CD4-positive, alpha-beta T cell treated with Interleukin-10 for 1 hour (primary cell): ENCODE results near the gene ANKRD62.
"Not testable (repeated sequence)": the region's sequence is repeated elsewhere in the genome, so short reads cannot be mapped to it uniquely, and the experiment has no call there.

Source experiments
- DNase-seq: peaks from one replicate; pipeline ENCODE4 v3.0.0-alpha.2; 2020

Gene ANKRD62

GRCh38 chr18:12099160-12099559 lies 5.5 kb downstream of the ANKRD62 start:
- DNase-seq = no peak

GRCh38 chr18:12101266-12101665 lies 7.6 kb downstream of the ANKRD62 start:
- no peak for DNase-seq

GRCh38 chr18:12102136-12102842 lies 8.6 kb downstream of the ANKRD62 start:
- DNase-seq = no peak

GRCh38 chr18:12106471-12106870 lies 12.8 kb downstream of the ANKRD62 start:
- no peak for DNase-seq

- no peak for DNase-seq
Measured at GRCh38 chr18:12109836-12110235, 16.2 kb downstream of the ANKRD62 start.

GRCh38 chr18:12113999-12114646 lies 20.5 kb downstream of the ANKRD62 start:
- no peak for DNase-seq

- DNase-seq = no peak
Measured at GRCh38 chr18:12119358-12119757, 25.7 kb downstream of the ANKRD62 start.

GRCh38 chr18:12121175-12122042 lies 27.8 kb downstream of the ANKRD62 start:
- no peak for DNase-seq

- DNase-seq = not testable (repeated sequence)
Measured at GRCh38 chr18:12122043-12122389, 28.4 kb downstream of the ANKRD62 start.

- DNase-seq = not testable (repeated sequence)
Measured at GRCh38 chr18:12127647-12128046, 34.0 kb downstream of the ANKRD62 start.

GRCh38 chr18:12138831-12139230 lies 45.2 kb downstream of the ANKRD62 start:
- not testable (repeated sequence) for DNase-seq

GRCh38 chr18:12140866-12141265 lies 47.2 kb downstream of the ANKRD62 start:
- not testable (repeated sequence) for DNase-seq

- DNase-seq = not testable (repeated sequence)
Measured at GRCh38 chr18:12141778-12142177, 48.1 kb downstream of the ANKRD62 start.

- DNase-seq = not testable (repeated sequence)
Measured at GRCh38 chr18:12149431-12149830, 55.8 kb downstream of the ANKRD62 start.

- no peak for DNase-seq
Measured at GRCh38 chr18:12154361-12154760, 60.7 kb downstream of the ANKRD62 start.

GRCh38 chr18:12155996-12156395 lies 62.4 kb downstream of the ANKRD62 start:
- no peak for DNase-seq

GRCh38 chr18:12159446-12159845 lies 65.8 kb downstream of the ANKRD62 start:
- DNase-seq = no peak

- DNase-seq = no peak
Measured at GRCh38 chr18:12162786-12163185, 69.1 kb downstream of the ANKRD62 start.

GRCh38 chr18:12165038-12165768 lies 71.6 kb downstream of the ANKRD62 start:
- no peak for DNase-seq
